A549 (cell line): ENCODE measurements around the gene RTN4. TPM values are rescaled to one million over a fixed set of nuclear protein-coding genes. Genes with fewer than 3 reads are reported as not detected.

Experiments
- ATAC-seq, 2 experiments: fragments of 200-7000 bp in 1 of 2; fragments of >200 bp in 1 of 2; cut with Nextera tagmentation in 1 of 2; cut with Tn5 transposase in 1 of 2; 3 replicates each; pipeline versions ENCODE4 v1.8.0 to v1.9.1; 2018 to 2020; ENCODE audit warnings: mild to moderate bottlenecking in 1 of 2, moderate library complexity in 1 of 2
- CTCF ChIA-PET: fragments of 300-600 bp; sonication (Branson Sonifier 250); formaldehyde crosslinking; extraction: SDS; loops from one replicate; lab custom pipeline; 2021; ENCODE audit warnings: antibody characterized with exemption, inconsistent platforms; lab: Yijun Ruan, JAX
- POLR2A ChIA-PET: fragments of 350-600 bp; formaldehyde crosslinking; extraction: SDS; loops from one replicate; lab custom pipeline; 2021; ENCODE audit warnings: antibody characterized with exemption, inconsistent platforms; lab: Yijun Ruan, JAX
- DNase-seq, 2 experiments: peaks; one replicate each; pipeline versions ENCODE4 v3.0.0 to v3.0.0-alpha.2; 2011 to 2016; ENCODE audit warnings: low read depth in 1 of 2, low spot score in 1 of 2
- FAIRE-seq: peaks from 2 replicates; lab custom pipeline; 2011; peaks lifted over from hg19 to GRCh38; lab: Jason Lieb, UNC
- H3K27ac ChIP-seq, 2 experiments: fragments of >200 bp; sonication (Bioruptor Twin); formaldehyde crosslinking; 3 replicates each; pipeline ENCODE4 v1.5.1; 2016 to 2017
- H3K4me1 ChIP-seq: fragments of >200 bp; sonication (Bioruptor Twin); formaldehyde crosslinking; 3 replicates; pipeline ENCODE4 v1.6.1; 2016
- H3K4me2 ChIP-seq: fragments of >200 bp; sonication (Bioruptor Twin); formaldehyde crosslinking; 3 replicates; pipeline ENCODE4 v1.6.1; 2016
- H3K4me3 ChIP-seq: fragments of >200 bp; sonication (Bioruptor Twin); formaldehyde crosslinking; 3 replicates; pipeline ENCODE4 v1.5.1; 2016
- H3K9me3 ChIP-seq: fragments of >200 bp; sonication (Bioruptor Twin); formaldehyde crosslinking; 3 replicates; pipeline ENCODE4 v1.6.1; 2016
- BCL3 ChIP-seq: fragments of >200 bp; sonication (Bioruptor Twin); formaldehyde crosslinking; IDR thresholded peaks from 3 replicates; pipeline ENCODE4 v1.6.1; 2016
- CBX8 ChIP-seq: fragments of 200-600 bp; sonication (generic); IDR thresholded peaks from 2 replicates; pipeline ENCODE4 v1.6.1; 2016
- CEBPB ChIP-seq, 2 experiments: fragments of >200 bp in 1 of 2; sonication (Bioruptor Twin) in 1 of 2; formaldehyde crosslinking in 1 of 2; IDR thresholded peaks; 2 replicates each; pipeline ENCODE4 v1.6.1; 2012 to 2016
- CHD2 ChIP-seq: fragments of 150-350 bp; IDR thresholded peaks from 2 replicates; pipeline ENCODE4 v1.6.1; 2014; ENCODE audit warnings: low read length; ENCODE audit not compliant: partially characterized antibody
- CHD4 ChIP-seq: fragments of 200-600 bp; sonication (generic); IDR thresholded peaks from 2 replicates; pipeline ENCODE4 v1.6.1; 2016; ENCODE audit warnings: antibody characterized with exemption, mild to moderate bottlenecking, borderline replicate concordance
- EHF ChIP-seq: fragments of 250-450 bp; sonication (Bioruptor Pico); IDR thresholded peaks from 2 replicates; pipeline ENCODE4 v1.5.0; 2020; ENCODE audit warnings: mild to moderate bottlenecking
- FOSL2 ChIP-seq, 2 experiments: fragments of 450-650 bp in 1 of 2; fragments of >200 bp in 1 of 2; sonication (Bioruptor Twin) in 1 of 2; formaldehyde crosslinking; IDR thresholded peaks; 2 replicates each; pipeline versions ENCODE4 v1.5.0 to v1.6.1; 2016 to 2020; ENCODE audit warnings: mild to moderate bottlenecking in 1 of 2, moderate library complexity in 1 of 2
- HES2 ChIP-seq: fragments of >200 bp; sonication (Bioruptor Twin); formaldehyde crosslinking; IDR thresholded peaks from 2 replicates; pipeline ENCODE4 v1.6.1; 2016
- HOXA7 ChIP-seq: fragments of 250-450 bp; sonication (Bioruptor Pico); IDR thresholded peaks from 2 replicates; pipeline ENCODE4 v1.5.0; 2020; ENCODE audit warnings: mild to moderate bottlenecking, moderate library complexity
- HOXB5 ChIP-seq: fragments of 250-450 bp; sonication (Bioruptor Pico); IDR thresholded peaks from 2 replicates; pipeline ENCODE4 v1.5.0; 2020; ENCODE audit warnings: mild to moderate bottlenecking, moderate library complexity
- KDM1A ChIP-seq: fragments of 200-600 bp; sonication (generic); IDR thresholded peaks from 2 replicates; pipeline ENCODE4 v1.6.1; 2016; ENCODE audit warnings: low read depth, mild to moderate bottlenecking
- MAFK ChIP-seq: fragments of 450-650 bp; IDR thresholded peaks from 2 replicates; pipeline ENCODE4 v1.6.1; 2014; ENCODE audit not compliant: partially characterized antibody
- MYC ChIP-seq: IDR thresholded peaks from 2 replicates; pipeline ENCODE4 v1.6.1; 2012; ENCODE audit warnings: mild to moderate bottlenecking, inconsistent platforms, low read length, improper control_type of control experiment, borderline replicate concordance
- NFE2L2 ChIP-seq: fragments of 150-350 bp; conservative IDR thresholded peaks from 2 replicates; pipeline ENCODE4 v1.6.1; 2014; ENCODE audit warnings: low read length
- PBX3 ChIP-seq: IDR thresholded peaks from 2 replicates; pipeline ENCODE4 v1.6.1; 2012
- PHF8 ChIP-seq: fragments of 200-600 bp; sonication (generic); IDR thresholded peaks from 2 replicates; pipeline ENCODE4 v1.6.1; 2016; ENCODE audit warnings: low read depth, mild to moderate bottlenecking, antibody characterized with exemption, moderate library complexity, borderline replicate concordance
- POLR2A ChIP-seq: IDR thresholded peaks from 2 replicates; pipeline ENCODE4 v1.6.1; 2012; ENCODE audit warnings: mild to moderate bottlenecking, low read length
- TFCP2L1 ChIP-seq: fragments of 250-450 bp; sonication (Bioruptor Pico); IDR thresholded peaks from 2 replicates; pipeline ENCODE4 v1.5.0; 2021; ENCODE audit warnings: mild to moderate bottlenecking
- TP53 ChIP-seq: fragments of 250-450 bp; sonication (Bioruptor Pico); IDR thresholded peaks from 2 replicates; pipeline ENCODE4 v1.5.0; 2021; ENCODE audit warnings: mild to moderate bottlenecking, moderate library complexity
- USF2 ChIP-seq: fragments of 450-650 bp; IDR thresholded peaks from 2 replicates; pipeline ENCODE4 v1.6.1; 2014; ENCODE audit warnings: antibody characterized with exemption
- ZC3H11A ChIP-seq: fragments of 450-650 bp; IDR thresholded peaks from 2 replicates; pipeline ENCODE4 v1.6.1; 2014; ENCODE audit warnings: antibody characterized with exemption, mild to moderate bottlenecking
- ZFP36 ChIP-seq: fragments of 450-650 bp; IDR thresholded peaks from 2 replicates; pipeline ENCODE4 v1.6.1; 2014; ENCODE audit warnings: borderline replicate concordance; ENCODE audit not compliant: partially characterized antibody
- ZNF302 ChIP-seq: fragments of 250-450 bp; sonication (Bioruptor Pico); IDR thresholded peaks from 2 replicates; pipeline ENCODE4 v1.9.0; 2021; ENCODE audit warnings: inconsistent platforms, mild to moderate bottlenecking, moderate library complexity
- WGBS: methylation state at CpG from one replicate; pipeline ENCODE4 v1.1.6; 2017; ENCODE audit errors: missing lambda C conversion rate; 5-methylcytosine and 5-hydroxymethylcytosine counted together
- polyA plus RNA-seq, 4 experiments: library from polyadenylated mRNA; depleted of rRNA in 3 of 4; stranded (reverse); fragments of >200 nt; fragmentation: RNase III in 1 of 4; extraction: RNeasy Plus Mini Kit Qiagen cat#74134 plus additional on column Dnase treatment in 1 of 4; gene quantifications; 2 replicates in 3 of 4; 3 replicates in 1 of 4; pipeline ENCODE4 v1.2.3, GENCODE V29; 2011 to 2017
- TF ChIP-seq, protein P1 (sequence below): fragments of 250-450 bp; sonication (Bioruptor Pico); IDR thresholded peaks from 2 replicates; pipeline ENCODE4 v1.5.0; 2020; ENCODE audit warnings: low read depth, mild to moderate bottlenecking, moderate library complexity
- TF ChIP-seq, protein P2 (sequence below): fragments of 250-450 bp; sonication (Bioruptor Pico); IDR thresholded peaks from 2 replicates; pipeline ENCODE4 v1.5.0; 2021; ENCODE audit warnings: mild to moderate bottlenecking, moderate library complexity, borderline replicate concordance

The RTN4 gene
- polyA plus RNA-seq, 2 of the 4 experiments (the other 2 are of a cell fraction): 302 to 403 TPM

- Histone ChIP-seq H3K4me1 (peaks cover 55% of the 10 kb centered on the region), H3K4me2 (no peak overlapping the region), H3K27ac (no peak overlapping the region), H3K9me3 (peaks cover 10% of the 10 kb centered on the region), H3K4me3 (no peak overlapping the region)
- POLR2A ChIA-PET: interaction anchor here (1.7 kb wide), 1 partner anchor 19 kb away, joined by 6 read pairs; the partner anchor contains the start of gene RTN4
- no peak for TF ChIP-seq ZFP36
- no peak for TF ChIP-seq ZC3H11A
- no peak for TF ChIP-seq CBX8
- no peak for TF ChIP-seq NFE2L2
- no peak for TF ChIP-seq CHD4
- no peak for TF ChIP-seq MYC
- TF ChIP-seq, protein P1, sequence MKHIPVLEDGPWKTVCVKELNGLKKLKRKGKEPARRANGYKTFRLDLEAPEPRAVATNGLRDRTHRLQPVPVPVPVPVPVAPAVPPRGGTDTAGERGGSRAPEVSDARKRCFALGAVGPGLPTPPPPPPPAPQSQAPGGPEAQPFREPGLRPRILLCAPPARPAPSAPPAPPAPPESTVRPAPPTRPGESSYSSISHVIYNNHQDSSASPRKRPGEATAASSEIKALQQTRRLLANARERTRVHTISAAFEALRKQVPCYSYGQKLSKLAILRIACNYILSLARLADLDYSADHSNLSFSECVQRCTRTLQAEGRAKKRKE (CRISPR knock-in tag): no peak
- CTCF ChIA-PET: interaction anchor here (0.9 to 4.8 kb wide), 4 partner anchors 17 to 137 kb away, joined by 4 to 23 read pairs (median 8); partner anchors contain the start of gene RTN4
- FAIRE-seq (no peak), ATAC-seq (peak; percentile 42 to 49; a peak in 4 of 6 replicates), DNase-seq (no peak)
- WGBS: 92% methylated on average over 4 of the region's 4 CpGs
These were observed 18.7 kb downstream of the RTN4 start for GRCh38 chr2:55031505-55031904.

DNA sequence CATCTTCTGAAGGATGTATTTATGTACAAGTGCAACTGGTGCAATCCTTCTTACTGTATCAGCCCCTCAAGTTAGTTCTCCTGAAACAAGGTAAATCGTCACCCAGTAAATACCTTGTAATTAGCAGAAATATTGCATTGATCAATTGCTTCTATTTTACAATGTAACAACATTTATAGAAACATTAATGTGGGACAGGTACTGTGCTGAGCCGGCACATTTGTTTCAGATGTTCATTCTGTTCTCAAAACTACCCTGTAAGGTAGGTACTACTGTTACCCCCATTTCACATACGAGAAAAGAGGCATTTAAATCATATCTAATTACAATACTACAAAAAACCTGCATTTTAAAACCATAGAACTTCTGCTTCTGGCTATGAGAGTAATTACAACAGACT lies 19.5 kb downstream of the RTN4 start:
- peaks cover 62% of the 10 kb centered on the region for H3K4me1 ChIP-seq
- CTCF ChIA-PET: interaction anchor here (0.9 to 4.8 kb wide), 4 partner anchors 17 to 138 kb away, joined by 4 to 23 read pairs (median 8); partner anchors contain the start of gene RTN4
- peak; percentile 55 for TF ChIP-seq MAFK
- TF ChIP-seq PBX3: no peak
- TF ChIP-seq, all 56 proteins: peak for 1
- Histone ChIP-seq H3K4me3 (no peak overlapping the region), H3K27ac (no peak overlapping the region), H3K9me3 (peaks cover 4% of the 10 kb centered on the region; the same call in 2 of the 3 replicates), H3K4me2 (no peak overlapping the region; the same call in 2 of the 3 replicates)
- POLR2A ChIA-PET: no interaction called here
- DNase-seq: no peak
- 89% methylated on average over 3 of the region's 3 CpGs for WGBS
- no peak for FAIRE-seq
- ATAC-seq: no peak

GRCh38 chr2:55029098-55029497 lies 21.2 kb downstream of the RTN4 start:
- DNase-seq: no peak
- TF ChIP-seq CHD2 (no peak), HES2 (no peak), USF2 (no peak), KDM1A (no peak), FOSL2 (IDR thresholded peaks at IDR 0.05) (no peak), FOSL2 (CRISPR knock-in tag; IDR thresholded peaks at IDR 0.05) (no peak), PHF8 (no peak), ZC3H11A (no peak), BCL3 (no peak), TFCP2L1 (no peak), HOXA7 (CRISPR knock-in tag) (no peak), EHF (CRISPR knock-in tag) (no peak), POLR2A (no peak), ZFP36 (no peak), HOXB5 (CRISPR knock-in tag) (no peak), TP53 (CRISPR knock-in tag) (no peak), CEBPB (IDR thresholded peaks at IDR 0.05) (no peak), ZNF302 (CRISPR knock-in tag) (no peak), MAFK (no peak)
- TF ChIP-seq, protein P2, sequence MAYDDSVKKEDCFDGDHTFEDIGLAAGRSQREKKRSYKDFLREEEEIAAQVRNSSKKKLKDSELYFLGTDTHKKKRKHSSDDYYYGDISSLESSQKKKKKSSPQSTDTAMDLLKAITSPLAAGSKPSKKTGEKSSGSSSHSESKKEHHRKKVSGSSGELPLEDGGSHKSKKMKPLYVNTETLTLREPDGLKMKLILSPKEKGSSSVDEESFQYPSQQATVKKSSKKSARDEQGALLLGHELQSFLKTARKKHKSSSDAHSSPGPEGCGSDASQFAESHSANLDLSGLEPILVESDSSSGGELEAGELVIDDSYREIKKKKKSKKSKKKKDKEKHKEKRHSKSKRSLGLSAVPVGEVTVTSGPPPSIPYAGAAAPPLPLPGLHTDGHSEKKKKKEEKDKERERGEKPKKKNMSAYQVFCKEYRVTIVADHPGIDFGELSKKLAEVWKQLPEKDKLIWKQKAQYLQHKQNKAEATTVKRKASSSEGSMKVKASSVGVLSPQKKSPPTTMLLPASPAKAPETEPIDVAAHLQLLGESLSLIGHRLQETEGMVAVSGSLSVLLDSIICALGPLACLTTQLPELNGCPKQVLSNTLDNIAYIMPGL: no peak
- Histone ChIP-seq H3K4me3 (no peak overlapping the region), H3K27ac (no peak overlapping the region), H3K9me3 (no peaks in the 10 kb centered on the region), H3K4me1 (peaks cover 69% of the 10 kb centered on the region), H3K4me2 (no peak overlapping the region)
- ATAC-seq: no peak; a peak in 2 of 6 replicates
- POLR2A ChIA-PET: no interaction called here
- CTCF ChIA-PET: interaction anchor here (0.7 to 4.8 kb wide), 5 partner anchors 14 to 146 kb away, joined by 3 to 23 read pairs (median 9); no protein-coding TSS in a partner anchor
- no peak for FAIRE-seq
- WGBS: 100% methylated on average over 1 of the region's 1 CpG
